Transverse colon (tissue), 4 donors: ENCODE results near the gene CEBPB. TPM values are rescaled to one million over a fixed set of nuclear protein-coding genes. Genes with fewer than 3 reads are reported as not detected.

ENCODE experiments used
- DNase-seq: peaks from one replicate; pipeline ENCODE4 v3.0.0-alpha.2; 2019
- H3K27ac ChIP-seq, 4 donors: fragments of 200-600 bp; sonication (generic); 2 replicates each; pipeline ENCODE4 v1.5.1; 2016 to 2018; ENCODE audit warnings: inconsistent platforms in 4 of 4
- H3K27me3 ChIP-seq: fragments of 200-600 bp; sonication (generic); 2 replicates; pipeline ENCODE4 v1.5.1; 2017; ENCODE audit warnings: inconsistent platforms
- H3K36me3 ChIP-seq, 4 donors: fragments of 200-600 bp; sonication (generic); 2 replicates each; pipeline ENCODE4 v1.5.1; 2017 to 2019; ENCODE audit warnings: inconsistent platforms in 4 of 4
- H3K4me1 ChIP-seq, 4 donors: fragments of 200-600 bp; sonication (generic); 2 replicates each; pipeline ENCODE4 v1.5.1; 2017 to 2020; ENCODE audit warnings: inconsistent platforms in 4 of 4
- H3K4me3 ChIP-seq, 4 donors: fragments of 200-600 bp; sonication (generic); 1 replicate in 1 of 4; 2 replicates in 3 of 4; pipeline versions ENCODE4 v1.5.1 to v1.6.1; 2017 to 2019; ENCODE audit warnings: inconsistent platforms in 4 of 4
- H3K9me3 ChIP-seq, 2 donors: fragments of 200-600 bp; sonication (generic); 2 replicates each; pipeline ENCODE4 v1.5.1; 2017 to 2019; ENCODE audit warnings: inconsistent platforms in 2 of 2
- EP300 ChIP-seq: sonication (generic); formaldehyde crosslinking; IDR thresholded peaks from one replicate; pipeline ENCODE4 v1.6.1; 2017; ENCODE audit warnings: antibody characterized with exemption, low read depth
- POLR2A ChIP-seq: fragments of 450-650 bp; IDR thresholded peaks from one replicate; pipeline ENCODE4 v1.6.1; 2016; ENCODE audit warnings: antibody characterized with exemption, mild to moderate bottlenecking, moderate library complexity
- POLR2AphosphoS5 ChIP-seq, 3 donors: sonication (generic); formaldehyde crosslinking; IDR thresholded peaks; one replicate each; pipeline ENCODE4 v1.6.1; 2016; ENCODE audit warnings: antibody characterized with exemption in 3 of 3
- WGBS, 2 donors: methylation state at CpG; one replicate each; pipeline ENCODE4 v1.1.5; 2018; ENCODE audit warnings: low coverage in 1 of 2; 5-methylcytosine and 5-hydroxymethylcytosine counted together
- in situ Hi-C, 4 donors: fragments of 200-750 bp; cut with MboI; loops; one replicate each; pipeline versions ENCODE4 v1.15.0 to v1.15.1; 2017; ENCODE audit warnings: low sequenced_read_pairs in 3 of 4, low pct_ligation_motif_present in 1 of 4, low pct_unique_long_range_greater_than_20kb in 1 of 4
- intact Hi-C: fragments of 100-400 bp; cut with DNase I; formaldehyde crosslinking; loops from one replicate; pipeline ENCODE4 v1.15.1; 2023; ENCODE audit warnings: low total_unique reads
- total RNA-seq, 4 donors: library from RNA; depleted of rRNA; stranded (reverse); fragments of >200 nt; gene quantifications; one replicate each; pipeline ENCODE4 v1.1.0, GENCODE V29; 2016
- TF ChIP-seq, protein P1 (sequence below), 5 experiments: fragments of 200-600 bp in 3 of 5; fragments of 450-650 bp in 2 of 5; sonication (generic) in 3 of 5; IDR thresholded peaks; 1 replicate in 2 of 5; 2 replicates in 3 of 5; pipeline ENCODE4 v1.5.1; 2016 to 2017; ENCODE audit warnings: antibody characterized with exemption in 5 of 5, inconsistent platforms in 3 of 5, mild to moderate bottlenecking in 2 of 5, moderate library complexity in 1 of 5

Gene CEBPB
- total RNA-seq, 4 donors from 2014 or later = 26.1 to 78.9 (median 57.1) TPM

DNA sequence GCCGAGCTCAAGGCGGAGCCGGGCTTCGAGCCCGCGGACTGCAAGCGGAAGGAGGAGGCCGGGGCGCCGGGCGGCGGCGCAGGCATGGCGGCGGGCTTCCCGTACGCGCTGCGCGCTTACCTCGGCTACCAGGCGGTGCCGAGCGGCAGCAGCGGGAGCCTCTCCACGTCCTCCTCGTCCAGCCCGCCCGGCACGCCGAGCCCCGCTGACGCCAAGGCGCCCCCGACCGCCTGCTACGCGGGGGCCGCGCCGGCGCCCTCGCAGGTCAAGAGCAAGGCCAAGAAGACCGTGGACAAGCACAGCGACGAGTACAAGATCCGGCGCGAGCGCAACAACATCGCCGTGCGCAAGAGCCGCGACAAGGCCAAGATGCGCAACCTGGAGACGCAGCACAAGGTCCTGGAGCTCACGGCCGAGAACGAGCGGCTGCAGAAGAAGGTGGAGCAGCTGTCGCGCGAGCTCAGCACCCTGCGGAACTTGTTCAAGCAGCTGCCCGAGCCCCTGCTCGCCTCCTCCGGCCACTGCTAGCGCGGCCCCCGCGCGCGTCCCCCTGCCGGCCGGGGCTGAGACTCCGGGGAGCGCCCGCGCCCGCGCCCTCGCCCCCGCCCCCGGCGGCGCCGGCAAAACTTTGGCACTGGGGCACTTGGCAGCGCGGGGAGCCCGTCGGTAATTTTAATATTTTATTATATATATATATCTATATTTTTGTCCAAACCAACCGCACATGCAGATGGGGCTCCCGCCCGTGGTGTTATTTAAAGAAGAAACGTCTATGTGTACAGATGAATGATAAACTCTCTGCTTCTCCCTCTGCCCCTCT is 1.1 kb downstream of the CEBPB start:
- 0 to 1% methylated on average over 3 to 51 of the region's 96 CpGs for WGBS, 2 donors
- no peaks in the 10 kb centered on the region for H3K9me3 ChIP-seq
- in situ Hi-C loops = loop anchor here in 1 of 4 donors (25.0 kb wide), 1 partner anchor 546 kb away; the partner anchor contains the start of gene PARD6B

DNA sequence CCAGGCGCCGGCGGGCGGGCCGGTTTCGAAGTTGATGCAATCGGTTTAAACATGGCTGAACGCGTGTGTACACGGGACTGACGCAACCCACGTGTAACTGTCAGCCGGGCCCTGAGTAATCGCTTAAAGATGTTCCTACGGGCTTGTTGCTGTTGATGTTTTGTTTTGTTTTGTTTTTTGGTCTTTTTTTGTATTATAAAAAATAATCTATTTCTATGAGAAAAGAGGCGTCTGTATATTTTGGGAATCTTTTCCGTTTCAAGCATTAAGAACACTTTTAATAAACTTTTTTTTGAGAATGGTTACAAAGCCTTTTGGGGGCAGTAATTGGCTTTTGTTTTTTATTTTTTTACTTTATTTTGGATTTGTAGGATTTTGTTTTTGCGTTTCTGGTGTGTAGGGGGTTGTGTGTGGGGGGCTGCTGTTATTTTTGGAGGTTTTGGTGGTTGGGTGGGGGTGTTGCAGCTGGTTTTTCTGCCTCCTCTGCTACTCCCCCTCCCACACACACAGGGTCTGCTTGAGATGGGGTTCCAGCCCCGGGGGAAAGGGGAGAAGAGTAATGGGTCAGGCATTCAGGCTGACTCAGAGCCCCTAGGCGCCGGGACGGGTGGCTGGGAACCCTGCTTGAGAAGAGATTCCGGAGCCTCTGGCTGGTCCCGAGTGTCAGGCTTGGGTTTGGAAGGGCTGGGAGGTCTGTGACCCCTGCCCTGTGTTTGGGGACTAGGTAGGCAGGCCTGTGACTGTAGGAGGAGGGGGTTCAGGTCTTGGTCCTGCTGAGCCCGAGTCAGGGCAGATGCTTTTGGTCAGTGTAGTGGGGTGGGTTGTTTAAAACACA is 2.0 kb downstream of the CEBPB start:
- TF ChIP-seq POLR2A = no peak
- TF ChIP-seq, protein P1, sequence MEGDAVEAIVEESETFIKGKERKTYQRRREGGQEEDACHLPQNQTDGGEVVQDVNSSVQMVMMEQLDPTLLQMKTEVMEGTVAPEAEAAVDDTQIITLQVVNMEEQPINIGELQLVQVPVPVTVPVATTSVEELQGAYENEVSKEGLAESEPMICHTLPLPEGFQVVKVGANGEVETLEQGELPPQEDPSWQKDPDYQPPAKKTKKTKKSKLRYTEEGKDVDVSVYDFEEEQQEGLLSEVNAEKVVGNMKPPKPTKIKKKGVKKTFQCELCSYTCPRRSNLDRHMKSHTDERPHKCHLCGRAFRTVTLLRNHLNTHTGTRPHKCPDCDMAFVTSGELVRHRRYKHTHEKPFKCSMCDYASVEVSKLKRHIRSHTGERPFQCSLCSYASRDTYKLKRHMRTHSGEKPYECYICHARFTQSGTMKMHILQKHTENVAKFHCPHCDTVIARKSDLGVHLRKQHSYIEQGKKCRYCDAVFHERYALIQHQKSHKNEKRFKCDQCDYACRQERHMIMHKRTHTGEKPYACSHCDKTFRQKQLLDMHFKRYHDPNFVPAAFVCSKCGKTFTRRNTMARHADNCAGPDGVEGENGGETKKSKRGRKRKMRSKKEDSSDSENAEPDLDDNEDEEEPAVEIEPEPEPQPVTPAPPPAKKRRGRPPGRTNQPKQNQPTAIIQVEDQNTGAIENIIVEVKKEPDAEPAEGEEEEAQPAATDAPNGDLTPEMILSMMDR (IDR thresholded peaks at IDR 0.05) = peak in 1 of 5 experiments; percentile 8
- peak; percentile 66 to 74 (median 71) for TF ChIP-seq POLR2AphosphoS5 (IDR thresholded peaks at IDR 0.05)
- TF ChIP-seq EP300 = peak; percentile 22
- intact Hi-C loops = loop anchor here (5.0 kb wide), 1 partner anchor 100 kb away; no protein-coding TSS in a partner anchor
- no peaks in the 10 kb centered on the region for H3K27me3 ChIP-seq
- in situ Hi-C loops = loop anchor here in 1 of 4 donors (25.0 kb wide), 1 partner anchor 545 kb away; the partner anchor contains the start of gene PARD6B
- WGBS, 2 donors = 4% methylated on average over 4 to 25 of the region's 25 CpGs
- peak overlapping the region; percentile 82 to 93 (median 90) for H3K4me3 ChIP-seq
- DNase-seq = peak; percentile 85
- no peaks in the 10 kb centered on the region for H3K36me3 ChIP-seq
- H3K4me1 ChIP-seq = peaks cover 4 to 31% (median 27%) of the 10 kb centered on the region in 4 donors
- H3K9me3 ChIP-seq = no peaks in the 10 kb centered on the region
- peak overlapping the region; percentile 98 to 100 (median 99) for H3K27ac ChIP-seq

More for the DNA sequence above, 1.1 kb downstream of the CEBPB start:
- TF ChIP-seq EP300 (no peak), POLR2A (no peak), POLR2AphosphoS5 (IDR thresholded peaks at IDR 0.05) (peak; percentile 7 to 72 (median 46))
- TF ChIP-seq, protein P1 (IDR thresholded peaks at IDR 0.05) = peak; percentile 29 to 56 (median 35)
- Histone ChIP-seq H3K27ac (peak overlapping the region; percentile 98 to 100 (median 99)), H3K27me3 (no peaks in the 10 kb centered on the region), H3K36me3 (no peaks in the 10 kb centered on the region), H3K4me1 (peaks cover 4 to 35% (median 32%) of the 10 kb centered on the region in 4 donors), H3K4me3 (peak overlapping the region; percentile 82 to 93 (median 90))
- intact Hi-C loops = loop anchor here (2.0 to 5.0 kb wide), 2 partner anchors 101 to 269 kb away; no protein-coding TSS in a partner anchor
- DNase-seq = peak; percentile 55

DNA sequence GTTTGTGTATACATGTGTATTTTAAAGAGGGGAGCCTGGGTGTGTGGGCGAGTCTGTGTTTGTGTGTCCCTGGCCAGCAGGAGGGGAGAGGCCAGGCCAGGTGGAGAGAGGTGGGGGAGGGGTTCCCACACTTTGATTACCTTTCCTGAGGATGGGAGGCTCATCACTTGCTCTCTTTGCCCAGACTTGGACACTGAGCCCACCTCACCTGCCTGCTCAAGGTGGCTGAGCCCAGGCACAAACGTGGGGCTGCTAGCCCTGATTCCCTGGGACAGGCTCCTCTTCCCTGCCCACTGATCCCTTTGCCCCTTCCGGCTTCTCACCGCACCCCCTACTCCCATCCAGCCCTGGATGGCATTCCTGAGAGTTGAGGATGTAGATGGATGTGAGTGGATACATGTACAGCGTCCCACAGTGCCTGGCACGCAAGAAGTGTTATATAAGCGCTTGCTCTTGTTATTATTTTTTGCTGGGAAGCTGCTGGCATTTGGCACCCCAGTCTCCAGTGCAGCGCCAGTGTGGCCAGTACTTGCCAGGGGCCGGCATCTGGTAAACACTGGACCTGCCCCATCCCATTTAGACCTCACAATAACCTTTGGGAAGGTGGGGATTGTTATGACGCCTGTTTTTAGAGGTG is 2.7 kb downstream of the CEBPB start:
- in situ Hi-C loops (loop anchor here in 1 of 4 donors (25.0 kb wide), 1 partner anchor 544 kb away; the partner anchor contains the start of gene PARD6B), intact Hi-C loops (loop anchor here (5.0 kb wide), 1 partner anchor 99 kb away; no protein-coding TSS in a partner anchor)
- H3K4me1 ChIP-seq = peaks cover 4 to 29% (median 26%) of the 10 kb centered on the region in 4 donors
- 41 to 43% methylated on average over 5 to 10 of the region's 10 CpGs for WGBS, 2 donors
- no peak for DNase-seq
- H3K9me3 ChIP-seq = no peaks in the 10 kb centered on the region
- H3K27ac ChIP-seq = peak overlapping the region; percentile 98 to 100 (median 99)
- no peaks in the 10 kb centered on the region for H3K27me3 ChIP-seq
- H3K36me3 ChIP-seq = no peaks in the 10 kb centered on the region
- peak overlapping the region; percentile 82 to 93 (median 90) for H3K4me3 ChIP-seq
- TF ChIP-seq POLR2AphosphoS5 (IDR thresholded peaks at IDR 0.05) (peak in 1 of 3 donors; percentile 7), POLR2A (no peak)

DNA sequence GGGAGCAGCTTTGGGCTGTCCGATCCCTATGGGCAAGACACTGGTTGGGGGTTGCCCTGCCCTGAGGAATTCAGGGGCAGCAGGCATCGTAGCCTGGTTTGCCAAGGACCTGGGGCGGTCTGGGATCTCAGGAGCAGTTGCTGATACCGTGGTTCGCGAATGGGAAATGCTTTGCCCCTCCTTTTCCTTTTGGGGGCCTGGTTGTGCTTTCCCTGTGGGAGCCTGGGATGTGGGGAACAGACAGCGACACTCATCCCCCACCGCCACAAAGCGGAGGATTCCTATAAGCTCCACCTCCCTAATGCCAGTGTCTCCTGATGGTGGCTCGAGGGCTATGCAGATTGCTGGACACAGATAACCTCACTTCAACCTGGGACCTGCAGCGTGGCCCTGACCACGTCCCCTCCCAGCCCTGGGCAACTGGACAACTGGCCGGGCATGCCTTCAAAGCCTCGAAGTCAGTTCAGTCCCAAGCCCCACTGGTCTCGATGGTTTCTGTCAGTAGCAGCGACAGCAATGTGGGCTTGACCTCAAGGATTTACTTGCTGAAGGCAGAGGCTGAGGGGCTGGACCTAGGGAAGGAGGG is 3.3 kb downstream of the CEBPB start:
- peak overlapping the region; percentile 98 to 100 (median 99) for H3K27ac ChIP-seq
- WGBS, 2 donors = 59% methylated on average over 13 of the region's 16 CpGs; no CpG with 5 or more reads in 1 of the 2 donors
- H3K27me3 ChIP-seq = no peaks in the 10 kb centered on the region
- intact Hi-C loops = loop anchor here (5.0 kb wide), 1 partner anchor 98 kb away; no protein-coding TSS in a partner anchor
- no peaks in the 10 kb centered on the region for H3K9me3 ChIP-seq
- H3K4me1 ChIP-seq = peaks cover 4 to 29% (median 26%) of the 10 kb centered on the region in 4 donors
- TF ChIP-seq, protein P1 (IDR thresholded peaks at IDR 0.05) = no peak
- no peaks in the 10 kb centered on the region for H3K36me3 ChIP-seq
- DNase-seq = no peak
- peak overlapping the region; percentile 82 to 93 (median 90) for H3K4me3 ChIP-seq
- in situ Hi-C loops = loop anchor here in 1 of 4 donors (25.0 kb wide), 1 partner anchor 543 kb away; the partner anchor contains the start of gene PARD6B
